ENCODE results near the gene HINT3. TPM values are rescaled to one million over a fixed set of nuclear protein-coding genes. Genes with fewer than 3 reads are reported as not detected.

HINT3 gene
- total and polyA plus RNA-seq, 2 of the 13 experiments (the other 11 are each of a cell fraction or from before 2014, with no cell fraction given) = 3.1 to 22.8 TPM

- TF ChIP-seq CHD4 (IDR thresholded peaks at IDR 0.05; ENCODE audit: borderline replicate concordance, low read length) (peak; percentile 89; the same call in 1 of the 2 replicates), ATF7-NPFF (CRISPR knock-in tag; IDR thresholded peaks at IDR 0.05; ENCODE audit: low read depth) (peak; percentile 80; the same call in 1 of the 2 replicates), STAG1 (CRISPR knock-in tag; IDR thresholded peaks at IDR 0.05) (peak; percentile 83), WIZ (CRISPR knock-in tag; IDR thresholded peaks at IDR 0.05) (peak; percentile 96), ETV6 (CRISPR knock-in tag; conservative IDR thresholded peaks at IDR 0.05) (peak; percentile 54), ZNF44 (CRISPR knock-in tag; IDR thresholded peaks at IDR 0.05) (peak; percentile 55; the same call in 1 of the 2 replicates), ZNF556 (CRISPR knock-in tag; IDR thresholded peaks at IDR 0.05; ENCODE audit: borderline replicate concordance) (peak; percentile 96), CBFB (CRISPR knock-in tag; IDR thresholded peaks at IDR 0.05) (peak; percentile 86), ARNT2 (CRISPR knock-in tag; IDR thresholded peaks at IDR 0.05; ENCODE audit: low read depth) (peak; percentile 90), SCMH1 (CRISPR knock-in tag; IDR thresholded peaks at IDR 0.05; ENCODE audit: borderline replicate concordance) (no peak), DR1 (CRISPR knock-in tag; IDR thresholded peaks at IDR 0.05) (peak; percentile 82), ZNF740 (CRISPR knock-in tag; IDR thresholded peaks at IDR 0.05) (no peak), ZBTB37 (CRISPR knock-in tag; IDR thresholded peaks at IDR 0.05) (peak; percentile 59; the same call in 1 of the 2 replicates), TCF7 (IDR thresholded peaks at IDR 0.05; ENCODE audit: low read depth) (peak; percentile 96), ZNF562 (CRISPR knock-in tag; IDR thresholded peaks at IDR 0.05; ENCODE audit: borderline replicate concordance) (no peak), ZNF614 (CRISPR knock-in tag; IDR thresholded peaks at IDR 0.05; ENCODE audit: borderline replicate concordance) (peak; percentile 90), PAWR (CRISPR knock-in tag; IDR thresholded peaks at IDR 0.05; ENCODE audit: borderline replicate concordance) (no peak; the same call in 1 of the 2 replicates), ETS1 (CRISPR knock-in tag; IDR thresholded peaks at IDR 0.05) (no peak), E2F1 (CRISPR knock-in tag; IDR thresholded peaks at IDR 0.05) (peak; percentile 92), ZNF513 (CRISPR knock-in tag; conservative IDR thresholded peaks at IDR 0.05) (peak; percentile 17; the same call in 1 of the 2 replicates), RNF219 (CRISPR knock-in tag; IDR thresholded peaks at IDR 0.05) (0 out of 2 replicates have a peak, but pooled peaks have one; percentile 88)
These were observed at the start of gene HINT3 (continued) for GRCh38 chr6:125956506-125957390.
